K562 (cell line): ENCODE measurements around the gene GNAI2. TPM values are rescaled to one million over a fixed set of nuclear protein-coding genes. Genes with fewer than 3 reads are reported as not detected.
A peak's percentile ranks its signal among the peaks of the same experiment; 100 is the strongest.

Experiments used
- CBX2 ChIP-seq: fragments of 200-600 bp; sonication (generic); IDR thresholded peaks from one replicate; pipeline ENCODE4 v1.6.1; 2012; ENCODE audit warnings: mild to moderate bottlenecking, low read length, inconsistent platforms; ENCODE audit not compliant: insufficient read depth, poor library complexity, severe bottlenecking
- EP400 ChIP-seq: fragments of 450-650 bp; IDR thresholded peaks from 2 replicates; pipeline ENCODE4 v1.6.1; 2017; ENCODE audit warnings: antibody characterized with exemption, mild to moderate bottlenecking, moderate library complexity
- FOXJ2 ChIP-seq: fragments of 200-800 bp; sonication (Bioruptor generic); IDR thresholded peaks from 2 replicates; pipeline ENCODE4 v1.6.1; 2016; ENCODE audit warnings: missing genetic modification characterization, missing compliant biosample characterization
- HCFC1 ChIP-seq: IDR thresholded peaks from 2 replicates; pipeline ENCODE4 v1.6.1; 2012; ENCODE audit warnings: low read depth, low read length, improper control_type of control experiment
- HLTF ChIP-seq: fragments of 450-650 bp; IDR thresholded peaks from 2 replicates; pipeline ENCODE4 v1.6.1; 2016
- HMG20A ChIP-seq: fragments of 450-650 bp; formaldehyde crosslinking; conservative IDR thresholded peaks from 2 replicates; pipeline ENCODE4 v1.4.0; 2020; ENCODE audit warnings: mild to moderate bottlenecking, mixed read lengths
- MTA2 ChIP-seq: fragments of 450-650 bp; IDR thresholded peaks from 2 replicates; pipeline ENCODE4 v1.6.1; 2016; ENCODE audit warnings: low read depth
- NELFE ChIP-seq: IDR thresholded peaks from 2 replicates; pipeline ENCODE4 v1.6.1; 2011; ENCODE audit warnings: mild to moderate bottlenecking; ENCODE audit not compliant: insufficient read depth, insufficient read length
- NEUROD1 ChIP-seq: fragments of 150-350 bp; IDR thresholded peaks from 2 replicates; pipeline ENCODE4 v1.6.1; 2014; ENCODE audit warnings: borderline replicate concordance, low read length, low read depth; ENCODE audit not compliant: partially characterized antibody
- SAP30 ChIP-seq: fragments of 200-600 bp; sonication (generic); IDR thresholded peaks from 2 replicates; pipeline ENCODE4 v1.6.1; 2012; ENCODE audit warnings: borderline replicate concordance, low read depth, mild to moderate bottlenecking, moderate library complexity, low read length, control low read depth, inconsistent platforms; ENCODE audit not compliant: insufficient read depth, poor library complexity, severe bottlenecking
- SLC30A9 ChIP-seq: fragments of 250-450 bp; sonication (Bioruptor Pico); IDR thresholded peaks from 2 replicates; pipeline ENCODE4 v1.8.0; 2022; ENCODE audit warnings: mild to moderate bottlenecking, moderate library complexity
- SMARCA5 ChIP-seq: fragments of 450-650 bp; IDR thresholded peaks from 2 replicates; pipeline ENCODE4 v1.6.1; 2016
- SREBF1 ChIP-seq: fragments of 150-350 bp; IDR thresholded peaks from 2 replicates; pipeline ENCODE4 v1.6.1; 2014; ENCODE audit warnings: antibody characterized with exemption, low read depth, low read length, borderline replicate concordance
- SRF ChIP-seq, 2 experiments: fragments of 250-450, 450-650 bp in 1 of 2; sonication (Bioruptor Pico) in 1 of 2; sonication (generic) in 1 of 2; formaldehyde crosslinking; IDR thresholded peaks; 2 replicates each; pipeline versions ENCODE4 v1.5.0 to v1.5.1; 2020 to 2022; ENCODE audit warnings: mild to moderate bottlenecking in 1 of 2, missing genetic modification reagents in 1 of 2
- ZNF3 ChIP-seq: fragments of 250-450 bp; sonication (Bioruptor Pico); IDR thresholded peaks from 2 replicates; pipeline ENCODE4 v1.5.0; 2021; ENCODE audit warnings: mild to moderate bottlenecking, moderate library complexity
- ZNF589 ChIP-seq: fragments of 200-800 bp; sonication (Bioruptor generic); IDR thresholded peaks from 2 replicates; pipeline ENCODE4 v1.6.1; 2016; ENCODE audit warnings: low read depth, missing genetic modification characterization, missing compliant biosample characterization
- polyA plus RNA-seq, 8 experiments: library from polyadenylated mRNA; depleted of rRNA in 4 of 8; stranded (reverse) in 5 of 8; unstranded in 3 of 8; fragments of >200 nt; fragmentation: Nextera tagmentation in 2 of 8; fragmentation: Illumina TruSeq in 1 of 8; extraction: Ambion mirVana in 2 of 8; extraction: Trizol in 1 of 8; gene quantifications; 2 replicates each; pipeline versions ENCODE4 v1.2.1 to v1.2.3, GENCODE V29; 2011 to 2014; ENCODE audit warnings: inconsistent platforms in 1 of 8, missing spikeins in 1 of 8
- total RNA-seq, 7 experiments: library from RNA; depleted of rRNA in 6 of 7; stranded (reverse); fragments of >200 nt in 6 of 7; fragmentation: Illumina TruSeq in 2 of 7; extraction: Trizol in 2 of 7; gene quantifications; 2 replicates each; pipeline versions ENCODE4 v1.2.1 to v1.2.3, GENCODE V29; 2011 to 2021; ENCODE audit warnings: low replicate concordance in 1 of 7
- TF ChIP-seq, protein P1 (sequence below): sonication (generic); formaldehyde crosslinking; IDR thresholded peaks from 2 replicates; pipeline ENCODE4 v1.8.0; 2022; ENCODE audit warnings: missing genetic modification reagents, mild to moderate bottlenecking, borderline replicate concordance
- TF ChIP-seq, protein P2 (sequence below): fragments of 450-650 bp; formaldehyde crosslinking; conservative IDR thresholded peaks from 2 replicates; pipeline ENCODE4 v1.4.0; 2022; ENCODE audit warnings: mild to moderate bottlenecking, missing genetic modification characterization
- TF ChIP-seq, protein P3 (sequence below): fragments of 450-650 bp; formaldehyde crosslinking; IDR thresholded peaks from 2 replicates; pipeline ENCODE4 v1.4.0; 2020; ENCODE audit warnings: mild to moderate bottlenecking, moderate library complexity
- TF ChIP-seq, protein P4 (sequence below): sonication (generic); formaldehyde crosslinking; IDR thresholded peaks from 2 replicates; pipeline ENCODE4 v1.8.1; 2023; ENCODE audit warnings: mild to moderate bottlenecking, missing genetic modification reagents

GNAI2 gene
- total and polyA plus RNA-seq, 9 of the 15 experiments (the other 6 are each of a cell fraction or from before 2014, with no cell fraction given): 1.1 to 72.2 (median 42.7) TPM

DNA sequence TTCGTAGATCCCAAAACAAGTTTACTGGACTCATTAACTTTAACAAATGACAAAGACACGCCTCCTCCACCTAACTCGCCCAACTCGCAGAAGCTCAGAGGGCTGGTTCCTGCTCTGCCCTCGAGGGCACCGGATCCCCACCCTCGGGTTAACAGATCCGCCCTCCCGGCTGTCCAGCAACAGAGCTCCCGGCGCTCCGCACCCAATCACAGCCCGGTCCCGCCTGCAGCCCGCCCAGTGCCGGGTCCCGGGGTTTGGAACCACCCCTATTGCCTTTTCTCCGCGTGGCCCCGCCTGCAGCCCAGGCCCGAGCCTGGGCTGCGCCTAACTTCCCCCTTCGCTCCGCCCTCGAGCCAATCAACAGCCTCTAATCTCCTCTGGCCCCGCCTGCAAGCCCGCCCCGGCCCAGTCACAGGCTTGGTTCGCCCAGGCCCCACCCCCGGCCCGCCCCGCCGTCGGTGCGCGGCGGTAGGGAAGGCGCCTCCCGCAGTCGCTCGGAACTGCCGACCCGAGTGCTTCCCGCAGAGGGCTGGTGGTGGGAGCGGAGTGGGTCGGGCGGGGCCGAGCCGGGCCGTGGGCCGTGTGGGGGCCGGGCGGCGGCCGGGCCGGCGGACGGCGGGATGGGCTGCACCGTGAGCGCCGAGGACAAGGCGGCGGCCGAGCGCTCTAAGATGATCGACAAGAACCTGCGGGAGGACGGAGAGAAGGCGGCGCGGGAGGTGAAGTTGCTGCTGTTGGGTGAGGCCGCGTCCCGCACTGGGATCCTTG lies at the start of gene GNAI2 (continued):
- TF ChIP-seq SRF (CRISPR knock-in tag; IDR thresholded peaks at IDR 0.05) (no peak), SLC30A9 (no peak), MTA2 (no peak), HLTF (no peak), NELFE (no peak), ZNF3 (CRISPR knock-in tag) (no peak), HMG20A (CRISPR knock-in tag) (no peak), FOXJ2 (tag) (no peak), SREBF1 (no peak), NEUROD1 (no peak), HCFC1 (no peak), ZNF589 (CRISPR knock-in tag) (no peak), SMARCA5 (no peak), CBX2 (no peak), EP400 (no peak), SAP30 (peak; percentile 16)
- TF ChIP-seq, protein P1, sequence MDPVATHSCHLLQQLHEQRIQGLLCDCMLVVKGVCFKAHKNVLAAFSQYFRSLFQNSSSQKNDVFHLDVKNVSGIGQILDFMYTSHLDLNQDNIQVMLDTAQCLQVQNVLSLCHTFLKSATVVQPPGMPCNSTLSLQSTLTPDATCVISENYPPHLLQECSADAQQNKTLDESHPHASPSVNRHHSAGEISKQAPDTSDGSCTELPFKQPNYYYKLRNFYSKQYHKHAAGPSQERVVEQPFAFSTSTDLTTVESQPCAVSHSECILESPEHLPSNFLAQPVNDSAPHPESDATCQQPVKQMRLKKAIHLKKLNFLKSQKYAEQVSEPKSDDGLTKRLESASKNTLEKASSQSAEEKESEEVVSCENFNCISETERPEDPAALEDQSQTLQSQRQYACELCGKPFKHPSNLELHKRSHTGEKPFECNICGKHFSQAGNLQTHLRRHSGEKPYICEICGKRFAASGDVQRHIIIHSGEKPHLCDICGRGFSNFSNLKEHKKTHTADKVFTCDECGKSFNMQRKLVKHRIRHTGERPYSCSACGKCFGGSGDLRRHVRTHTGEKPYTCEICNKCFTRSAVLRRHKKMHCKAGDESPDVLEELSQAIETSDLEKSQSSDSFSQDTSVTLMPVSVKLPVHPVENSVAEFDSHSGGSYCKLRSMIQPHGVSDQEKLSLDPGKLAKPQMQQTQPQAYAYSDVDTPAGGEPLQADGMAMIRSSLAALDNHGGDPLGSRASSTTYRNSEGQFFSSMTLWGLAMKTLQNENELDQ (CRISPR knock-in tag): no peak
- TF ChIP-seq, protein P2, sequence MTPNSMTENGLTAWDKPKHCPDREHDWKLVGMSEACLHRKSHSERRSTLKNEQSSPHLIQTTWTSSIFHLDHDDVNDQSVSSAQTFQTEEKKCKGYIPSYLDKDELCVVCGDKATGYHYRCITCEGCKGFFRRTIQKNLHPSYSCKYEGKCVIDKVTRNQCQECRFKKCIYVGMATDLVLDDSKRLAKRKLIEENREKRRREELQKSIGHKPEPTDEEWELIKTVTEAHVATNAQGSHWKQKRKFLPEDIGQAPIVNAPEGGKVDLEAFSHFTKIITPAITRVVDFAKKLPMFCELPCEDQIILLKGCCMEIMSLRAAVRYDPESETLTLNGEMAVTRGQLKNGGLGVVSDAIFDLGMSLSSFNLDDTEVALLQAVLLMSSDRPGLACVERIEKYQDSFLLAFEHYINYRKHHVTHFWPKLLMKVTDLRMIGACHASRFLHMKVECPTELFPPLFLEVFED: no peak
- TF ChIP-seq, protein P3, sequence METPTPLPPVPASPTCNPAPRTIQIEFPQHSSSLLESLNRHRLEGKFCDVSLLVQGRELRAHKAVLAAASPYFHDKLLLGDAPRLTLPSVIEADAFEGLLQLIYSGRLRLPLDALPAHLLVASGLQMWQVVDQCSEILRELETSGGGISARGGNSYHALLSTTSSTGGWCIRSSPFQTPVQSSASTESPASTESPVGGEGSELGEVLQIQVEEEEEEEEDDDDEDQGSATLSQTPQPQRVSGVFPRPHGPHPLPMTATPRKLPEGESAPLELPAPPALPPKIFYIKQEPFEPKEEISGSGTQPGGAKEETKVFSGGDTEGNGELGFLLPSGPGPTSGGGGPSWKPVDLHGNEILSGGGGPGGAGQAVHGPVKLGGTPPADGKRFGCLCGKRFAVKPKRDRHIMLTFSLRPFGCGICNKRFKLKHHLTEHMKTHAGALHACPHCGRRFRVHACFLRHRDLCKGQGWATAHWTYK (CRISPR knock-in tag): 0 out of 2 replicates have a peak, but pooled peaks have one; percentile 37
- TF ChIP-seq, protein P4, sequence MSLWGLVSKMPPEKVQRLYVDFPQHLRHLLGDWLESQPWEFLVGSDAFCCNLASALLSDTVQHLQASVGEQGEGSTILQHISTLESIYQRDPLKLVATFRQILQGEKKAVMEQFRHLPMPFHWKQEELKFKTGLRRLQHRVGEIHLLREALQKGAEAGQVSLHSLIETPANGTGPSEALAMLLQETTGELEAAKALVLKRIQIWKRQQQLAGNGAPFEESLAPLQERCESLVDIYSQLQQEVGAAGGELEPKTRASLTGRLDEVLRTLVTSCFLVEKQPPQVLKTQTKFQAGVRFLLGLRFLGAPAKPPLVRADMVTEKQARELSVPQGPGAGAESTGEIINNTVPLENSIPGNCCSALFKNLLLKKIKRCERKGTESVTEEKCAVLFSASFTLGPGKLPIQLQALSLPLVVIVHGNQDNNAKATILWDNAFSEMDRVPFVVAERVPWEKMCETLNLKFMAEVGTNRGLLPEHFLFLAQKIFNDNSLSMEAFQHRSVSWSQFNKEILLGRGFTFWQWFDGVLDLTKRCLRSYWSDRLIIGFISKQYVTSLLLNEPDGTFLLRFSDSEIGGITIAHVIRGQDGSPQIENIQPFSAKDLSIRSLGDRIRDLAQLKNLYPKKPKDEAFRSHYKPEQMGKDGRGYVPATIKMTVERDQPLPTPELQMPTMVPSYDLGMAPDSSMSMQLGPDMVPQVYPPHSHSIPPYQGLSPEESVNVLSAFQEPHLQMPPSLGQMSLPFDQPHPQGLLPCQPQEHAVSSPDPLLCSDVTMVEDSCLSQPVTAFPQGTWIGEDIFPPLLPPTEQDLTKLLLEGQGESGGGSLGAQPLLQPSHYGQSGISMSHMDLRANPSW (CRISPR knock-in tag): no peak
